ENCODE results near the gene CDC37.

DNA sequence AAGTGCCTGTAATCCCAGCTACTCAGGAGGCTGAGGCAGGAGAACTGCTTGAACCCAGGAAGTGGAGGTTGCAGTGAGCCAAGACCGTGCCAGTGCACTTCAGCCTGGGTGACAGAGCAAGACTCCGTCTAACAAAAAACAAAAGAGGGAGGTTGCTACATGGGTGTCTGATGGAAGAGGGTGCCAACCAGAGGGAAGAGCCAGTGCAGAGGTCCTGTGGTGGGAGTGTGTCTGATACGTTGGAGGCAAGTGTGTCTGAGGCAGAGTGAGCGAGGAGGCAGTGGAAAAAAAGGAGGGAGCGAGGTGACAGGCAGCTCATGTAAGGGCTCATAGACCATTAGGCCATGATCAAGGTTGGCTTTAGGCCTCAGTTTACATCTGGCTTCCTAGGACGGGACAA, 23.8 kb upstream of the CDC37 start:
- TF ChIP-seq, protein P1, sequence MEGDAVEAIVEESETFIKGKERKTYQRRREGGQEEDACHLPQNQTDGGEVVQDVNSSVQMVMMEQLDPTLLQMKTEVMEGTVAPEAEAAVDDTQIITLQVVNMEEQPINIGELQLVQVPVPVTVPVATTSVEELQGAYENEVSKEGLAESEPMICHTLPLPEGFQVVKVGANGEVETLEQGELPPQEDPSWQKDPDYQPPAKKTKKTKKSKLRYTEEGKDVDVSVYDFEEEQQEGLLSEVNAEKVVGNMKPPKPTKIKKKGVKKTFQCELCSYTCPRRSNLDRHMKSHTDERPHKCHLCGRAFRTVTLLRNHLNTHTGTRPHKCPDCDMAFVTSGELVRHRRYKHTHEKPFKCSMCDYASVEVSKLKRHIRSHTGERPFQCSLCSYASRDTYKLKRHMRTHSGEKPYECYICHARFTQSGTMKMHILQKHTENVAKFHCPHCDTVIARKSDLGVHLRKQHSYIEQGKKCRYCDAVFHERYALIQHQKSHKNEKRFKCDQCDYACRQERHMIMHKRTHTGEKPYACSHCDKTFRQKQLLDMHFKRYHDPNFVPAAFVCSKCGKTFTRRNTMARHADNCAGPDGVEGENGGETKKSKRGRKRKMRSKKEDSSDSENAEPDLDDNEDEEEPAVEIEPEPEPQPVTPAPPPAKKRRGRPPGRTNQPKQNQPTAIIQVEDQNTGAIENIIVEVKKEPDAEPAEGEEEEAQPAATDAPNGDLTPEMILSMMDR (conservative IDR thresholded peaks at IDR 0.05; ENCODE audit: low read depth, low read length) = no peak
- TF ChIP-seq POLR2A (IDR thresholded peaks at IDR 0.05; ENCODE audit: low read depth, low read length) = no peak
- TF ChIP-seq MAZ (IDR thresholded peaks at IDR 0.05; ENCODE audit: borderline replicate concordance, low read depth, low read length) = no peak

All from IMR-90 (cell line).